ENCODE measurements around the gene IFRD1.

The IFRD1 gene

GRCh38 chr7:112523871-112524270, 73.6 kb downstream of the IFRD1 start:
- DNase-seq, result no peak

All from DMS79 (cell line).